HCT116 (cell line): ENCODE data around the gene NOL4L.

Experiments
- CTCF ChIP-seq, 3 experiments: fragments of 200-600 bp in 1 of 3; sonication (generic) in 1 of 3; IDR thresholded peaks in 2 of 3; conservative IDR thresholded peaks in 1 of 3; 2 replicates each; pipeline ENCODE4 v1.5.1; 2012 to 2017; ENCODE audit warnings: low read depth in 2 of 3, low read length in 2 of 3, antibody characterized with exemption in 1 of 3, borderline replicate concordance in 1 of 3, control low read depth in 1 of 3, mild to moderate bottlenecking in 1 of 3, mixed read lengths in 1 of 3, mixed run types in 1 of 3, moderate library complexity in 1 of 3; ENCODE audit not compliant: insufficient read depth in 1 of 3
- EZH2 ChIP-seq: fragments of 200-600 bp; sonication (generic); IDR thresholded peaks from 2 replicates; pipeline ENCODE4 v1.6.1; 2017; ENCODE audit warnings: antibody characterized with exemption, mixed run types
- EZH2phosphoT487 ChIP-seq: fragments of 200-600 bp; IDR thresholded peaks from 2 replicates; pipeline ENCODE4 v1.6.1; 2018; ENCODE audit warnings: antibody characterized with exemption, borderline replicate concordance
- JUND ChIP-seq: IDR thresholded peaks from 2 replicates; pipeline ENCODE4 v1.6.1; 2012
- POLR2A ChIP-seq: IDR thresholded peaks from 2 replicates; pipeline ENCODE4 v1.7.0; 2011; ENCODE audit warnings: borderline replicate concordance; ENCODE audit not compliant: insufficient read depth, insufficient read length; ENCODE audit errors: extremely low read depth
- RAD21 ChIP-seq: IDR thresholded peaks from 2 replicates; pipeline ENCODE4 v1.6.1; 2012; ENCODE audit warnings: low read depth, mild to moderate bottlenecking
- SIN3A ChIP-seq: IDR thresholded peaks from 2 replicates; pipeline ENCODE4 v1.6.1; 2012; ENCODE audit warnings: low read depth
- YY1 ChIP-seq: IDR thresholded peaks from 2 replicates; pipeline ENCODE4 v1.6.1; 2011; ENCODE audit warnings: low read length, low read depth, moderate library complexity, mild to moderate bottlenecking; ENCODE audit not compliant: insufficient replicate concordance; ENCODE audit errors: extremely low read depth
- TF ChIP-seq, protein P1 (sequence below): IDR thresholded peaks from 2 replicates; pipeline ENCODE4 v1.6.1; 2012

DNA sequence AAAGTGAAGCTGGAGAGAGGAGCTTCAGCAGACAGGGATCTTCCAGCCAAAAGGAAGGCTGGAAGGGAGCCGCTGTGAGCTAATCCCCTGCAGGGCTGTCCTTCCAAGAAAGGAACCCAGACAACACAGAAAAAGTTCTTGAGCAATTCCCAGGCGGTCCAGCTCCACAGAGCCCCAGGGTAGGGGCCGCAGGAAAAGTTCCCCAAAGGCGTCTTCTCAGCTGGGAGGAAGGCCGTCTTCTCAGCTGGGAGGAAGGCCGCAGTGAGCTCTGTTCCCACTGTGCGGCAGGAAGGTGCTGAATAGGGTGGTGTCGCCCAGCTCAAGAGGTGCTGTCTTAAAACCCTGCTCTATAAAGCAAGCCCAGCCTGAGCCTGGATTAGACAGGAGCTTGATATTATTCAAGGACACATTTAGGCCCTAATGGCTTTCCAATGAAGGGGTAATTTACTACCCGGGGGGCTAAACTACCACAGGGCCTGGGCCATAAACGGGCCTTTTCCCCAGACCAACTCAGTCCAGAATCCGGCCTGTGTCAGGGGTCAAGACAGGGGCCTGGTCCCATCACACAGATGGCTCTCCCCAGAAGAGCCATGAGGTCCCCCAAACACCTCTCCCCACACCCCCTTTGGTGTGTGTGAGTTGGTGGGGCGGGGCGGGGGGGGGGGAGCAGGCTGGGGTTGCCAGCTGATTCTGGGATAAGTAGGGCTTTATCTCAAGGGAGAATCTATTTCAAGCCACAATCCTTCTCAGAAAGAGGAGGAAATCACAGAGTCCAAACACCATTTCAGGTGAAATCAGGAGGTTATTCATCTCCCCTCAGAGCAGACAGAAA is 103.6 kb downstream of the NOL4L start:
- TF ChIP-seq POLR2A (no peak), CTCF (IDR thresholded peaks at IDR 0.05 in 2 of 3, conservative IDR thresholded peaks at IDR 0.05 in 1 of 3; ENCODE audit: borderline replicate concordance in 1 of 3, insufficient read depth in 1 of 3, low read depth in 2 of 3, low read length in 2 of 3) (no peak), YY1 (no peak), RAD21 (no peak), SIN3A (no peak), EZH2 (no peak), EZH2phosphoT487 (no peak), JUND (no peak)
- TF ChIP-seq, protein P1, sequence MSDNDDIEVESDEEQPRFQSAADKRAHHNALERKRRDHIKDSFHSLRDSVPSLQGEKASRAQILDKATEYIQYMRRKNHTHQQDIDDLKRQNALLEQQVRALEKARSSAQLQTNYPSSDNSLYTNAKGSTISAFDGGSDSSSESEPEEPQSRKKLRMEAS = no peak
